Panc1 (cell line): Measurements from ENCODE around the gene EMB.

ENCODE experiments used
- CTCF ChIP-seq: fragments of 450-650 bp; IDR thresholded peaks from 2 replicates; pipeline ENCODE4 v1.5.1; 2017; ENCODE audit warnings: mild to moderate bottlenecking
- POLR2AphosphoS5 ChIP-seq: IDR thresholded peaks from 2 replicates; pipeline ENCODE4 v1.6.1; 2012; ENCODE audit warnings: mild to moderate bottlenecking, low read depth, low read length, moderate library complexity
- SIN3A ChIP-seq: IDR thresholded peaks from 2 replicates; pipeline ENCODE4 v1.6.1; 2012; ENCODE audit warnings: low read depth, mild to moderate bottlenecking, low read length, moderate library complexity, borderline replicate concordance; ENCODE audit not compliant: insufficient read depth

GRCh38 chr5:50476549-50476948 is 35.5 kb upstream of the EMB start:
- no peak for TF ChIP-seq CTCF
- no peak for TF ChIP-seq POLR2AphosphoS5
- TF ChIP-seq SIN3A: no peak
